ENCODE measurements around the gene GALNS. TPM values are rescaled to one million over a fixed set of nuclear protein-coding genes. Genes with fewer than 3 reads are reported as not detected.

The GALNS gene
- polyA plus RNA-seq, 2 of the 4 experiments (the other 2 are of a cell fraction) = 7.0 to 31.2 TPM

GRCh38 chr16:88830258-88830657, 26.5 kb downstream of the GALNS start:
- H3K4me1 ChIP-seq = no peaks in the 10 kb centered on the region
- 83% methylated on average over 11 of the region's 11 CpGs for WGBS (ENCODE audit: missing lambda C conversion rate)
- ATAC-seq = no peak
- H3K9me3 ChIP-seq = no peaks in the 10 kb centered on the region
- ChIA-PET CTCF (interaction anchor here (0.6 to 1.5 kb wide), 3 partner anchors 8 to 379 kb away, joined by 3 to 4 read pairs (median 3); no protein-coding TSS in a partner anchor), POLR2A (no interaction called here)
- no peak overlapping the region for H3K4me2 ChIP-seq
- no peak for FAIRE-seq
- no peak overlapping the region for H3K4me3 ChIP-seq
- no peak for TF ChIP-seq CBX8 (IDR thresholded peaks at IDR 0.05)
- TF ChIP-seq ZFP36 (IDR thresholded peaks at IDR 0.05; ENCODE audit: borderline replicate concordance, partially characterized antibody) = no peak
- TF ChIP-seq RARB (CRISPR knock-in tag; IDR thresholded peaks at IDR 0.05) = no peak
- H3K27ac ChIP-seq = no peak overlapping the region
- no peak for DNase-seq (ENCODE audit: low read depth in 1 of 2, low spot score in 1 of 2)

GRCh38 chr16:88828711-88829110, 28.0 kb downstream of the GALNS start:
- CTCF ChIA-PET = interaction anchor here (1.3 to 3.9 kb wide), 3 partner anchors 12 to 92 kb away, joined by 3 to 27 read pairs (median 5); no protein-coding TSS in a partner anchor
- Histone ChIP-seq H3K4me1 (no peaks in the 10 kb centered on the region), H3K4me2 (no peak overlapping the region), H3K27ac (no peak overlapping the region), H3K4me3 (no peak overlapping the region), H3K9me3 (no peaks in the 10 kb centered on the region)
- ATAC-seq (no peak), FAIRE-seq (no peak), DNase-seq (ENCODE audit: low read depth in 1 of 2, low spot score in 1 of 2) (no peak)
- 85% methylated on average over 24 of the region's 24 CpGs for WGBS (ENCODE audit: missing lambda C conversion rate)
- TF ChIP-seq CHD2 (IDR thresholded peaks at IDR 0.05; ENCODE audit: low read length, partially characterized antibody) (no peak), BCL3 (IDR thresholded peaks at IDR 0.05) (no peak), RARB (CRISPR knock-in tag; IDR thresholded peaks at IDR 0.05) (no peak), NFE2L2 (conservative IDR thresholded peaks at IDR 0.05; ENCODE audit: low read length) (no peak), JUNB (IDR thresholded peaks at IDR 0.05) (no peak), PHF8 (IDR thresholded peaks at IDR 0.05; ENCODE audit: borderline replicate concordance, low read depth) (no peak), HEYL (CRISPR knock-in tag; IDR thresholded peaks at IDR 0.05) (no peak), HES2 (IDR thresholded peaks at IDR 0.05) (no peak), EP300 (IDR thresholded peaks at IDR 0.05) (no peak)
- POLR2A ChIA-PET = no interaction called here

- CTCF ChIA-PET = interaction anchor here (0.8 to 3.9 kb wide), 5 partner anchors 11 to 91 kb away, joined by 3 to 27 read pairs (median 5); no protein-coding TSS in a partner anchor
- no peak for FAIRE-seq
Observed at GRCh38 chr16:88827727-88828126, 29.0 kb downstream of the GALNS start.

More at GRCh38 chr16:88827727-88828126, 29.0 kb downstream of the GALNS start:
- TF ChIP-seq RFX5 (IDR thresholded peaks at IDR 0.05) = no peak
- TF ChIP-seq EP300 (IDR thresholded peaks at IDR 0.05) = no peak
- no peak for TF ChIP-seq CHD4 (IDR thresholded peaks at IDR 0.05; ENCODE audit: borderline replicate concordance)
- TF ChIP-seq ELK1 (IDR thresholded peaks at IDR 0.05; ENCODE audit: low read depth, low read length) = no peak
- TF ChIP-seq FOXS1 (CRISPR knock-in tag; IDR thresholded peaks at IDR 0.05) = no peak
- TF ChIP-seq ZSCAN20 (CRISPR knock-in tag; IDR thresholded peaks at IDR 0.05) = no peak
- no peak for TF ChIP-seq GATA3 (IDR thresholded peaks at IDR 0.05; ENCODE audit: borderline replicate concordance)
- TF ChIP-seq HMGXB4 (CRISPR knock-in tag; IDR thresholded peaks at IDR 0.05; ENCODE audit: borderline replicate concordance) = no peak
- TF ChIP-seq TFCP2L1 (CRISPR knock-in tag; IDR thresholded peaks at IDR 0.05) = no peak
- no peak for TF ChIP-seq KDM1A (IDR thresholded peaks at IDR 0.05; ENCODE audit: low read depth)
- TF ChIP-seq RAD21 (conservative IDR thresholded peaks at IDR 0.05 in 1 of 2, IDR thresholded peaks at IDR 0.05 in 1 of 2) = no peak
- TF ChIP-seq HOXB13 (CRISPR knock-in tag; IDR thresholded peaks at IDR 0.05; ENCODE audit: low read depth) = no peak
- TF ChIP-seq HOXB5 (CRISPR knock-in tag; IDR thresholded peaks at IDR 0.05) = no peak
- TF ChIP-seq NPAS2 (CRISPR knock-in tag; IDR thresholded peaks at IDR 0.05; ENCODE audit: borderline replicate concordance) = no peak
- TF ChIP-seq EHMT2 (IDR thresholded peaks at IDR 0.05; ENCODE audit: low read depth) = no peak
- no peak for TF ChIP-seq POLR2A (IDR thresholded peaks at IDR 0.05; ENCODE audit: low read length)
- TF ChIP-seq HES2 (IDR thresholded peaks at IDR 0.05) = no peak
- no peak for TF ChIP-seq HEYL (CRISPR knock-in tag; IDR thresholded peaks at IDR 0.05)
- no peak for TF ChIP-seq SREBF2 (IDR thresholded peaks at IDR 0.05)
- TF ChIP-seq BHLHE40 (IDR thresholded peaks at IDR 0.05; ENCODE audit: low read depth, low read length) = no peak
- Histone ChIP-seq H3K9me3 (no peaks in the 10 kb centered on the region), H3K27ac (no peak overlapping the region), H3K4me1 (no peaks in the 10 kb centered on the region), H3K4me3 (no peak overlapping the region), H3K4me2 (no peak overlapping the region)
- no peak for ATAC-seq
- POLR2A ChIA-PET = no interaction called here
- DNase-seq (ENCODE audit: low read depth in 1 of 2, low spot score in 1 of 2) = no peak
- 93% methylated on average over 21 of the region's 21 CpGs for WGBS (ENCODE audit: missing lambda C conversion rate)
